Fibroblast of peridontal ligament (primary cell): ENCODE data around the gene INF2.
"Not testable (repeated sequence)": the region's sequence is repeated elsewhere in the genome, so short reads cannot be mapped to it uniquely, and the experiment has no call there.

Experiments
- DNase-seq: peaks from one replicate; pipeline ENCODE4 v3.0.0-alpha.2; 2010; ENCODE audit errors: extremely low read depth

Gene INF2

DNA sequence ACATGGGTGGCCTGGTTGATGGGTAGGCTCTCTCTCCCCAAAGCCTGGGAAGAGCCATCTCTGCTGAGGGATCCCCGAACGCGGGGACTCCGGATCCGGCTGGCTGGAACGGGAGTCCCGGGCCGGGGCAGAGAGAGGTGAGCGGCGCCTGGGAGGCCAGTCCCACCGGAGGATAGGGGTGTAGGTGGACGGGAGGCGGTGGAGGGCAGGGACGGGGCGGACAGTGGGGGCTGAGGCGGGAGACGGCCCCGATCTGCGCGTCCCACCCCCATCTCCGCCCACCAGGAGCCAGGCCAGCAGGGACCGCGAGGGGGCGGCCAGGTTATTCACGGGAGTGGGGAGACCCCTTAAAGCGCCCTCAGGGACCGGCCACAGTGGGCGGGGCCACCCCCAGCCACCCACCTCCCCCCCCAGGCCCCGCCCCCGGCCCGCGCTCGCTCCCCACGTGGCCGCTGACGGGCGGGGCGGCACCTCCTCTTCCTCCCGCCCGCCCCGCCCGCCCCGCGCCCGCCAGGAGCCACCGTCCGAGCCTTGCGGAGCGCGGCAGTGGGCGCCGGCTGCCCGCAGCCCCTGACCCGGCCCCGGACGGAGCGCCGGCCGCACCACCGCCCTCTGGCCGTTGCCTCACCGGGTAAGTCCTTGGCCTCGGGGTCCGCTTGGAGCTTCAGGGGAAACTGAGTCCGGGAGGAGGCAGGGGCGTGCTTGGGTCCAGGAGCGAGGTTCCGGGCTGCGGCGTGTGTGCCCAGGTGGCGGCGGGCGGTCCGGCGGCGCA, at the start of gene INF2:
TSS of gene INF2 (plus strand) at position 510 of the 772 bp plus-strand sequence. CDS start 11,748 bp downstream, outside the sequence.
- DNase-seq, result peak; percentile 27

- peak; percentile 20 for DNase-seq
Measured at GRCh38 chr14:104639885-104640548, 49.4 kb upstream of the INF2 start.

GRCh38 chr14:104640681-104641080, 48.7 kb upstream of the INF2 start:
- no peak for DNase-seq

GRCh38 chr14:104641753-104642539, 47.5 kb upstream of the INF2 start:
- DNase-seq, result no peak

DNA sequence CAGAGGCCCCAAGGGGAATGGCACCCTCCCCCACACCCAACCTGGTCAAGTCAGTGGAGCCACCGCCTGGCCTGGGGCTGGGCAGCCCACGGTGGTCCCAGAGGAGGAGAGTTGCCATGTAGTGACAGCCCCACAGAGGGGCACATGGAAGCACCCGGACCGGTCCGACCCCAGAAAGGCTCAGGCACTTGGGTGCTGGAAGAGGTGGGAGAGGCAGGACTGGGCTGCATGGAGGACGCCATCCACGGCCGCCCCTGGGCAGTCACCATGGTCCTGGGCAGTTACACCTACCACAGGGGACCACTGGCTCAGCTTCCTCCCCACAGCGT, 46.9 kb upstream of the INF2 start:
- DNase-seq, result no peak

DNA sequence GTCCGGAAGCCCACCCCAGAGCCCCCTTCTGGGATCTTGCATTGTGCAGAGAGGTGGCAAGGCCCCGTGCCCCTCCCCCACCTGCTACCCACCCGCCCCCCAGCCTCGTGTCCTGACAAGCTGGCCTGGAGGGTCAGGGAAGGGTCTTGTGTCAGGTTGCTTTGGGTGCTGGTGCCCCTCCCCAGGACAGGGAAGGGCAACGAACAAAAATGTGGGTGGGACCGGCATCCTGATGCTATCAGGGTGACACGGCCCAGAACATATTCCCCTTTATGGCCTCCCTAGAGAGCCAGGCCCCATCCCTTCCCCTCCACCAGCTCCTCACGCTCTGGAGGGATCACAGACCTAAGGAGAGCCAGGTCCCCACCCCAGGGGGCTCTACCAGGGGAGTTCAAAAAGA, 46.1 kb upstream of the INF2 start:
- no peak for DNase-seq

- no peak for DNase-seq
Measured at GRCh38 chr14:104644091-104644635, 45.3 kb upstream of the INF2 start.

DNA sequence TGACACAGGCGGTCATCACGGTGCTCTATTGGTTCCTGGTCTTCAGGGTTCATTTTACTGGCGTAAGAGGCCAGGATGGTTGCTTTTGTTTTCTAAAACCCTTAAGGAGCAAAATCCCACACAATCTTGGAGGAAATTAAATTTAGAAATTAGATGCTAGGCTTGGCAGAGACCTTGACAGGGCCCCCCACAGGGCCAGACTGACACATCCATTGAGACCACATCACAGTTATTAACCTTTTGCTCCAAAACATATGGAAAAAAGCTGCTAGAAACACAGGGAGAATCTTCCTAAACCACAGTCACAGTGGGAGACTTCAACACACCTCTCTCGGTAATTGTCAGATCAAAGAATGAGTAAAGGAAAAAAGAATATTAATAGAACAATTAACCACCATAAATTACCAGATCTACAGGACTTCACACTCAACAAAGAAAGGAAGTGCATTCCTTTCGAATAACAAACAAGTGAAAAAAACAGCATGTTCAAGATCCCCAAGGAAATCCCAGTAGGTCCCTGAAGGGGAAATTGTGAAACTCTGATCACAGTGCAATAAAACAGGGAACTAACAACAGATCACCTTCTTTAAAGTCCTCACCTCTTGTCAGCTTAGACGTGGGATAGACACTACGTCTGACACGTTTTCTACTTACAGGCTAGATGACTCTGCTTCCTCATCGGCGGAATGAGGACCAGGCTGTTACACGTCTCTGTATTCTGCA, 44.6 kb upstream of the INF2 start:
- DNase-seq, result no peak

GRCh38 chr14:104647467-104648043, 41.9 kb upstream of the INF2 start:
- no peak for DNase-seq

- peak; percentile 48 for DNase-seq
Measured at GRCh38 chr14:104650057-104650980, 39.1 kb upstream of the INF2 start.

DNA sequence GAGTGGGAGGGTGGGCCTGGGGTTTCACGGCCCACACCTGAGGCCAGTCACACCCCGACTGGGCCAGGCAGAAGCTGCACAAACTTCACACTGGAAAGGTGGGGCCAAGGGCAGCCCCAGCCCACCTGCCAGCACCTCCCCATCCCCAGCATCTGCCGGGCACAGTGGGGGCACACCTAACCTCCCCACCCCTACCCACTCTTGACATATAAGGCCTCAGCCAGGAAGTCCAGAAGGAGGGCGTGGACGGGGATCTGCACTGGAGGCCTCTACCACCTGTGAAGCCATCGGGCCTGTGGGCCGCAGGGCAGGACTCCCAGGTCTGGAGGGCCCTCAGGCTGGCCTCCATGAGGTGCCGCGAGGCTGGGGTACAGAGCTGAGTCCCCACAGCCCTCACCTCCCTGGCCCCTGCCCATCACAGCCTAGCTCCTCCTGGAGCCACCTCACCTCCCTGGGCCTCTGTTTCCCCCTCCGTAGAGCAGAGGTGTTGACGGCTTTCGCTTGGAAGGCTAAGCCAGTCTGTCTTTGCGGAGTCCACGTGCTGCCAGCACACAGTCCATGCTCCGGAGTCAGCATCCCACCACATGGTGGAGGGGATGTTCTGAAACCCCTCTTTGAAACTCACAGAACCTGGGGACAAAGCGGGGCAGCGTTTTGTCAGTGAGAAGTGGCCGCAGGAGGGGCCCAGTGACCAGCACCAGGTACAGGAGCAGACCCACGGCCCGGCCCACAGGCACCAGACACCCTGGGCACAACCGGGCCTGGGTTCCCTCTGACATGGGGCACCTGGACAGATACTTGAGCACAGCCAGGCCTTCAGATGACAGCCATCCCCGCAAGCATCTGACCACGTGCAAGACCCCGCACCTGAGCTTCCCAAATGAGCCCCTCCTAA, 38.2 kb upstream of the INF2 start:
- DNase-seq, result no peak

DNA sequence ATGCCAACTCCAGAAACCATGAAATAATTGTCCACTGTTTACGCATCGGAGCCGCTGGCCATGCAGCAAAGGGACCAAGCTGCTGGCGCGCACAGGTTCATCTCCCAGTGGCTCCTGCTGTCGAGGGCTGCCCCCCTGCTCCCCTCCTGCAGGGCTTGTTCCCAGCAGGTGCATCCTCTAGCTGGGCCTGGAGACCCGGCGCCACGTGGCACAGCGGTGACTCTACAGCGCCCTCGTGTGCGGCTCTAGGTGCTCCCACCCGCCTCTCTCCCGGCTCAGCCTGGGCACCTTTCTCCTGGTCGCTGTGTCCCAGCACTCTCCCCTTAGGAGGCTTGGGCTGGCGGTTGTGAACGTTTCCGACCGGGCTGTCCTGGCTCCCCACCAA, 37.5 kb upstream of the INF2 start:
- DNase-seq, result no peak

DNA sequence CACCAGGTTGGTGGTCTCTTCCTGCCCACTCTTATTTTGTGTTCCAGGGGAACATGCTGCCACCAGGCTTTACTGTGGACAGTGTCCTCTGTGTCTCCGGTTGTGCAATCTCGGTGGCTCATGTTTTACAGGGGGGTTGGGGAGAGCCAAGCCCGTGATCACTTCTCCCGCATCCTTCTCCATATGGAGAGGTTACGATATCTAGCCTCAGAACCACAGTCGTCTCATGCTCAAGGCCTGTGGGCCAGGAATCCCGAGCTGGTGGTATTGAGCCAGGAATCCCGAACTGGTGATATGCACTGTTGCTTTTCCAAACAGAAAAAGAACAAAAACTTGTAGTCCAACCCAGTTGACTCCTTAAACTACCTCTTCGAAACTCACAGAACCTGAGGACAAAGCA, 37.0 kb upstream of the INF2 start:
- DNase-seq, result no peak

- not testable (repeated sequence) for DNase-seq
Measured at GRCh38 chr14:104653130-104653920, 36.1 kb upstream of the INF2 start.

- DNase-seq, result no peak
Measured at GRCh38 chr14:104654119-104654518, 35.3 kb upstream of the INF2 start.

- DNase-seq, result no peak
Measured at GRCh38 chr14:104655128-104655848, 34.1 kb upstream of the INF2 start.

GRCh38 chr14:104656014-104656714, 33.3 kb upstream of the INF2 start:
- DNase-seq, result no peak
